GM12874 (cell line): Measurements from ENCODE around the gene TNNI3.

ENCODE experiments used
- TF ChIP-seq, protein P1 (sequence below): IDR thresholded peaks from 2 replicates; pipeline ENCODE4 v1.5.1; 2011; ENCODE audit warnings: low read depth, mild to moderate bottlenecking, control low read depth, low read length, moderate library complexity; ENCODE audit not compliant: insufficient read depth

TNNI3 gene

DNA sequence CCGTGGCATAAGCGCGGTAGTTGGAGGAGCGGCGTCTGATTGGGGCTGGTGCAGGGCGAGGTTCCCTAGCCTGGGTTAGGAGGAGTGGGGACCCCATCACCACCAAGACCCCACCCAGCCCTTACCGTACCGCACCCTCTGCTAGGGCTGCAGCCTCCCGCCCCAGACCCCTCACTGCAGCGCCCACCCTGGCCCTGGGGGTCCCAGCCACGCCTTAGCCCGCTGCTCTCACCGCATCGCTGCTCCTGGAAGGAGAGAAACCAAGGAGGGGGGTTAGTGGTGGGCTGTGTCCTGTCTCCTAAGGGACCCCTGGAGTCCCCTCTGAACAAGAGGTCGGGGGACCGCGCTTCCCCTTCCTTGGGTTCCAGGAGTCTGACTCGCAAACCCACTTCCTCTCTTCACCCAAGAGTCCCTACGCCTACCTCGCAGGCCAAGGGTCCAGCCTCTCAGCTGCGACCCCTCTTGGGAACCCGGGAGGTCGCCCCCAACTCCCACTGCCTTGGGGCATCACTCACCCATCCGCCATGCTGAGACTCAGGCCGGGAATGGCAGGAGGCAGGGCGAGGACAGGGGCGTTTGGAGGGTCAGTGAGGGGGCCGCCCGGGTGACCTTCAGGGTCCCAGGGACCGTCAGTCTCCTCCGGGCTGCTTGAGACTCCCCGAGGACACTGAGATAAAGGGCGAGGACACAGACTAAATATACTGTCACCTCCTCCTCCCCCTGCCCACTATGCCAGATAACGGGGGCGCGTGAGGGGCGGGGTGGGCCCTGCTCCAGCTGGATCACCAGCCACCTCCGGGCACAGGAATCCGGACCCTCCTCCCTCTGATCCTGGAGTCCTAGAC lies at the start of gene TNNI3:
TNNI3 (minus strand) TSS at position 669 of the 845 bp plus-strand sequence; CDS start at position 526, 143 bp downstream.
- TF ChIP-seq, protein P1, sequence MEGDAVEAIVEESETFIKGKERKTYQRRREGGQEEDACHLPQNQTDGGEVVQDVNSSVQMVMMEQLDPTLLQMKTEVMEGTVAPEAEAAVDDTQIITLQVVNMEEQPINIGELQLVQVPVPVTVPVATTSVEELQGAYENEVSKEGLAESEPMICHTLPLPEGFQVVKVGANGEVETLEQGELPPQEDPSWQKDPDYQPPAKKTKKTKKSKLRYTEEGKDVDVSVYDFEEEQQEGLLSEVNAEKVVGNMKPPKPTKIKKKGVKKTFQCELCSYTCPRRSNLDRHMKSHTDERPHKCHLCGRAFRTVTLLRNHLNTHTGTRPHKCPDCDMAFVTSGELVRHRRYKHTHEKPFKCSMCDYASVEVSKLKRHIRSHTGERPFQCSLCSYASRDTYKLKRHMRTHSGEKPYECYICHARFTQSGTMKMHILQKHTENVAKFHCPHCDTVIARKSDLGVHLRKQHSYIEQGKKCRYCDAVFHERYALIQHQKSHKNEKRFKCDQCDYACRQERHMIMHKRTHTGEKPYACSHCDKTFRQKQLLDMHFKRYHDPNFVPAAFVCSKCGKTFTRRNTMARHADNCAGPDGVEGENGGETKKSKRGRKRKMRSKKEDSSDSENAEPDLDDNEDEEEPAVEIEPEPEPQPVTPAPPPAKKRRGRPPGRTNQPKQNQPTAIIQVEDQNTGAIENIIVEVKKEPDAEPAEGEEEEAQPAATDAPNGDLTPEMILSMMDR, result no peak

DNA sequence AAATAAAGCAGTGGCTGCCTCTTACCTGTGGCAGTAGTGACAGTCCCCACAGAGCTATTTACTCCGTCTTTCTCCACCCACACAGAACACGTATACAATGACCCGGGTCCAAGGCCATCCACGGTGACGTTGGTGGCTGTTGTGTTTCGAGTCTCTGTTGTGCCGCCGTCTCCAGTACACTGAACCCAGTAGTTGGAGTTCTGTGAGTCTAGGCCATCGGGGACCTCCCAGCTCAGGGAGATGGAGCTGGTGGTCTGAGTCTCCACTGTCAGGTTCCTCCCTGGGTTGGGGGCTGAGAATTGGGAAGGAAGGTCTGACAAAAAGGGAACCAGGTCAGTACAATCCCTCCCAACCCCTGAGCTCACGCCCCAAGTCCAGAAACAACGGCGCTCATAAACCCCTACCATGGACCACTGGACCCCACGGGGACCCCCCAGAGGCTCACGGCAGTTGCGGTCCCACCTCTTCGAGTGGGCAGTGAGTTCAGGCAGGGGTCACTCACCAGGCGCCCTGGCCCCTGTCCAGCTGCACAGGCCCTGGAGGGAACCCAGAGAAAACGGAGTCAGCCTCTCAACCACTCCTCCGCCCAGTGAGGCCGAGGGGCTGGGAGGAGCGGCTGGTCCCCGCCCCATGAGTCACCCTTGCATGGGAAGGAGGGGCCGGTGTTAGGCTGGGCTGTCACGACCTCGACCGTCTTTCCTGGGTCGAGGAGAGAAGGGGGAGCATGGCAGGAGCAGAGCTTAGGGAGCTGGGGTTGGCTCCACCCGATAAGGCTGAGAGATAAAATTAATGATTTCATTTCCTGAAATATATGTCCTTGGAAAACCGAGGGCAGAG lies 49.4 kb upstream of the TNNI3 start:
- TF ChIP-seq, protein P1, result no peak

DNA sequence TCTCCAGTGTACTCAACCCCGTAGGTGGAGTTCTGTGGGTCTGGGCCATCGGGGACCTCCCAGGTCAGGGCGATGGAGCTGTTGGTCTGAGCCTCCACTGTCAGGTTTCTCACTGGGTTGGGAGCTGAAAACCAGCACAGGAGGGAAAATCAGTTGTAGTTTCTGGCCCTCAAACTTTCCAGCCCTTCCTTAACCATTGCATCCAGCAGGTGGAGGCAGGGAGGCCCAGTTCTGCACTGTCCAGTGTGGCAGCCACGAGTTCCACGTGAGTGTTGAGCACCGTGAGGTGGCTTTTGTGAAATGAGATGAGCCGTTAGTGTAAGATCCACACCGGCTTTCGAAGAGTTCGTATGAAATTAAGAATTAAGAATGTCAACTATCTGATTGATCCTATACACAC lies 44.7 kb upstream of the TNNI3 start:
- TF ChIP-seq, protein P1, result 0 out of 2 replicates have a peak, but pooled peaks have one; percentile 17

- TF ChIP-seq, protein P1, result no peak
Measured at GRCh38 chr19:55199620-55200204, 42.2 kb upstream of the TNNI3 start.

DNA sequence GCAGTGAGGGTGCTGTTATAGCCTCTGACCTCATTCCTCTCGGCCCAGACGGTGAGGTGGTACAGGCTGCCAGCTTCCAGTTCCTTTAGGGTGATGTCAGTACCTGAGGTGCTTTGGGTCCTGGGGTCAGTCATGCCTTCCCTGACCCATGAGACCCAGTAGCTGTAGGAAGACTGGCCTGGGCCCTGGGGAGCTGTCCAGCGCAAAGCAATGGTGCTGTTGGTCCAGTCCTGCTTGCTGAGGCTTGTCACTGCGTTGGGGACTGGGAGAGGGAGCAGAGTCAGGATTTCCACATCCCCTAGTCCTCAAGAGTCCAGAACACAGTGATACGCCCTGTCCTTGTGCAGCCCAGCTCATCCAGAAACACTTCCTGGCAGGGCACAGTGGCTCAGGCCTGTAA lies 41.1 kb upstream of the TNNI3 start:
- TF ChIP-seq, protein P1, result no peak

- TF ChIP-seq, protein P1, result no peak
Measured at GRCh38 chr19:55197528-55197927, 40.0 kb upstream of the TNNI3 start.

GRCh38 chr19:55196803-55197202 lies 39.3 kb upstream of the TNNI3 start:
- TF ChIP-seq, protein P1, result no peak
